Epithelial cell of esophagus (primary cell): ENCODE results near the gene RHBDD1.

Source experiments
- DNase-seq: peaks from one replicate; pipeline ENCODE4 v3.0.0; 2010; ENCODE audit warnings: low read depth
- H3K4me3 ChIP-seq: 2 replicates; pipeline ENCODE4 v1.5.1; 2011; ENCODE audit warnings: mild to moderate bottlenecking, low read length, control low read depth
- CTCF ChIP-seq: IDR thresholded peaks from 2 replicates; pipeline ENCODE4 v1.5.1; 2011; ENCODE audit warnings: low read depth, mild to moderate bottlenecking, low read length, control low read depth, inconsistent platforms; ENCODE audit not compliant: insufficient read depth; ENCODE audit errors: missing control alignments

Gene RHBDD1

GRCh38 chr2:226835796-226836547 lies at the start of gene RHBDD1:
TSS of gene RHBDD1 (plus strand) at chr2:226836054. CDS start at chr2:226864694, 28,640 bp downstream.
- peak; percentile 96 for DNase-seq
- no peak for TF ChIP-seq CTCF
- H3K4me3 ChIP-seq, result peak within 1 kb of the TSS; percentile 78

GRCh38 chr2:226788064-226788463 lies 47.8 kb upstream of the RHBDD1 start:
- H3K4me3 ChIP-seq, result no peak overlapping the region
- no peak for TF ChIP-seq CTCF
- no peak for DNase-seq

GRCh38 chr2:226788881-226789490 lies 46.9 kb upstream of the RHBDD1 start:
- H3K4me3 ChIP-seq, result no peak overlapping the region
- no peak for TF ChIP-seq CTCF
- no peak for DNase-seq

- no peak for TF ChIP-seq CTCF
- H3K4me3 ChIP-seq, result no peak overlapping the region
- DNase-seq, result no peak
Observed at GRCh38 chr2:226790011-226790410, 45.8 kb upstream of the RHBDD1 start.

- no peak for DNase-seq
- no peak overlapping the region for H3K4me3 ChIP-seq
- TF ChIP-seq CTCF, result no peak
Observed at GRCh38 chr2:226790431-226790830, 45.4 kb upstream of the RHBDD1 start.

GRCh38 chr2:226791056-226791486 lies 44.8 kb upstream of the RHBDD1 start:
- H3K4me3 ChIP-seq, result peak overlapping the region; percentile 56
- peak; percentile 50 for DNase-seq
- TF ChIP-seq CTCF, result no peak
